PC-3 (cell line): ENCODE results near the gene PDCL3. TPM values are rescaled to one million over a fixed set of nuclear protein-coding genes. Genes with fewer than 3 reads are reported as not detected.

Experiments used
- ATAC-seq: fragments of 200-7000 bp; cut with Tn5 transposase; 2 replicates; pipeline ENCODE4 v1.9.1; 2020; ENCODE audit warnings: mild to moderate bottlenecking, moderate library complexity
- BruUV-seq: library from RNA; stranded (reverse); fragments of 400-500 nt; replicated peaks from 2 replicates; lab custom pipeline; 2021; lab: Mats Ljungman, UMichigan
- CTCF ChIA-PET: fragments of 300-600 bp; sonication (Branson Sonifier 250); formaldehyde crosslinking; loops from one replicate; lab custom pipeline; 2022; ENCODE audit warnings: antibody characterized with exemption; lab: Charles Lee
- POLR2A ChIA-PET: fragments of 300-600 bp; sonication (Branson Sonifier 250); formaldehyde crosslinking; loops from one replicate; lab custom pipeline; 2022; ENCODE audit warnings: antibody characterized with exemption; ENCODE audit not compliant: unreplicated experiment; lab: Charles Lee
- DNase-seq: peaks from one replicate; pipeline ENCODE4 v3.0.0-alpha.2; 2015
- H2AFZ ChIP-seq: fragments of 300-600 bp; sonication (generic); 2 replicates; pipeline ENCODE4 v1.6.0; 2016; ENCODE audit warnings: antibody characterized with exemption, low read length
- H3F3A ChIP-seq: fragments of 300-600 bp; sonication (generic); one replicate; pipeline ENCODE4 v1.6.0; 2017; ENCODE audit warnings: antibody characterized with exemption, low read length, control low read depth, mild to moderate bottlenecking; ENCODE audit not compliant: unreplicated experiment
- H3K27ac ChIP-seq: fragments of 300-600 bp; sonication (generic); 2 replicates; pipeline ENCODE4 v1.5.1; 2016; ENCODE audit warnings: mild to moderate bottlenecking, low read length
- H3K27me3 ChIP-seq: fragments of 300-600 bp; sonication (generic); 2 replicates; pipeline ENCODE4 v1.6.1; 2016; ENCODE audit warnings: low read length, mixed read lengths
- H3K36me3 ChIP-seq: fragments of 300-600 bp; sonication (generic); 2 replicates; pipeline ENCODE4 v1.6.1; 2016; ENCODE audit warnings: low read depth, mixed run types, low read length, mixed read lengths
- H3K4me1 ChIP-seq: fragments of 300-600 bp; sonication (generic); 2 replicates; pipeline ENCODE4 v1.5.1; 2016; ENCODE audit warnings: low read length; ENCODE audit not compliant: insufficient read depth
- H3K4me2 ChIP-seq: fragments of 300-600 bp; sonication (generic); 2 replicates; pipeline ENCODE4 v1.6.0; 2016; ENCODE audit warnings: low read length
- H3K4me3 ChIP-seq: fragments of 300-600 bp; sonication (generic); 2 replicates; pipeline ENCODE4 v1.5.1; 2016; ENCODE audit warnings: mild to moderate bottlenecking, low read length, mixed read lengths
- H3K79me2 ChIP-seq: fragments of 300-600 bp; sonication (generic); 2 replicates; pipeline ENCODE4 v1.6.1; 2017; ENCODE audit warnings: low read length, mixed read lengths
- H3K9ac ChIP-seq: fragments of 300-600 bp; sonication (generic); 2 replicates; pipeline ENCODE4 v1.6.0; 2016; ENCODE audit warnings: mild to moderate bottlenecking, low read length
- H3K9me2 ChIP-seq: fragments of 300-600 bp; sonication (generic); replicated peaks from 2 replicates; pipeline ENCODE4 v1.6.1; 2016; ENCODE audit warnings: mixed run types, low read length, mixed read lengths
- H3K9me3 ChIP-seq: fragments of 300-600 bp; sonication (generic); 2 replicates; pipeline ENCODE4 v1.6.1; 2016; ENCODE audit warnings: low read length, mixed read lengths
- H4K20me1 ChIP-seq: fragments of 300-600 bp; sonication (generic); 2 replicates; pipeline ENCODE4 v1.6.1; 2016; ENCODE audit warnings: low read length, mixed read lengths
- CTCF ChIP-seq: fragments of 300-600 bp; sonication (generic); conservative IDR thresholded peaks from 2 replicates; pipeline ENCODE4 v1.5.1; 2017; ENCODE audit warnings: antibody characterized with exemption, low read depth, mild to moderate bottlenecking, low read length
- EZH2 ChIP-seq: fragments of 300-600 bp; sonication (generic); IDR thresholded peaks from one replicate; pipeline ENCODE4 v1.6.1; 2017; ENCODE audit warnings: antibody characterized with exemption, mild to moderate bottlenecking, low read length; ENCODE audit not compliant: unreplicated experiment
- EZH2phosphoT487 ChIP-seq: fragments of 300-600 bp; sonication (generic); IDR thresholded peaks from 2 replicates; pipeline ENCODE4 v1.6.1; 2018; ENCODE audit warnings: mild to moderate bottlenecking, antibody characterized with exemption, low read length, borderline replicate concordance
- intact Hi-C: fragments of 100-400 bp; cut with micrococcal nuclease; formaldehyde crosslinking; loops from 2 replicates; pipeline ENCODE4 v1.9.0; 2023
- total RNA-seq: library from RNA; depleted of rRNA; stranded (reverse); fragments of >200 nt; gene quantifications from 2 replicates; pipeline ENCODE4 v1.2.3, GENCODE V29; 2014

Gene PDCL3
- total RNA-seq, 1 experiment from 2014 or later, result 27.2 TPM

GRCh38 chr2:100611079-100612029 is 48.6 kb downstream of the PDCL3 start:
- intact Hi-C loops, result loop anchor here (2.0 to 5.0 kb wide), 2 partner anchors 106 to 207 kb away; no protein-coding TSS in a partner anchor
- ATAC-seq (no peak), DNase-seq (no peak)
- H4K20me1 ChIP-seq, result no peaks in the 10 kb centered on the region
- no peak overlapping the region for H3K4me3 ChIP-seq
- H3K9ac ChIP-seq, result no peak overlapping the region
- TF ChIP-seq EZH2 (no peak), EZH2phosphoT487 (no peak), CTCF (no peak)
- no peak overlapping the region for H3K27ac ChIP-seq
- H3K9me3 ChIP-seq, result no peaks in the 10 kb centered on the region
- no peak overlapping the region for H3K4me2 ChIP-seq
- H3F3A ChIP-seq, result no peaks in the 10 kb centered on the region
- POLR2A ChIA-PET, result no interaction called here
- H3K9me2 ChIP-seq, result no peaks in the 10 kb centered on the region
- H2AFZ ChIP-seq, result no peak overlapping the region
- BruUV-seq, result no TSS peak
- no peaks in the 10 kb centered on the region for H3K79me2 ChIP-seq
- H3K4me1 ChIP-seq, result peaks cover 4% of the 10 kb centered on the region; the same call in 1 of the 2 replicates
- no peaks in the 10 kb centered on the region for H3K36me3 ChIP-seq
- no peaks in the 10 kb centered on the region for H3K27me3 ChIP-seq
- CTCF ChIA-PET, result interaction anchor here (1.2 to 1.6 kb wide), 3 partner anchors 151 to 292 kb away, joined by 3 to 10 read pairs (median 8); no protein-coding TSS in a partner anchor

GRCh38 chr2:100612388-100613000 is 49.7 kb downstream of the PDCL3 start:
- H3K27me3 ChIP-seq, result no peaks in the 10 kb centered on the region
- no TSS peak for BruUV-seq
- no peaks in the 10 kb centered on the region for H3K9me2 ChIP-seq
- H3K4me1 ChIP-seq, result no peaks in the 10 kb centered on the region
- no peak overlapping the region for H3K9ac ChIP-seq
- no peak for ATAC-seq
- H4K20me1 ChIP-seq, result no peaks in the 10 kb centered on the region
- ChIA-PET CTCF (no interaction called here), POLR2A (no interaction called here)
- H3K27ac ChIP-seq, result no peak overlapping the region
- no peaks in the 10 kb centered on the region for H3K36me3 ChIP-seq
- DNase-seq, result no peak
- intact Hi-C loops, result loop anchor here (5.0 kb wide), 1 partner anchor 105 kb away; no protein-coding TSS in a partner anchor
- H3K4me3 ChIP-seq, result no peak overlapping the region
- no peaks in the 10 kb centered on the region for H3K79me2 ChIP-seq
- H3K9me3 ChIP-seq, result no peaks in the 10 kb centered on the region
- H3F3A ChIP-seq, result no peaks in the 10 kb centered on the region
- no peak for TF ChIP-seq EZH2phosphoT487
- no peak for TF ChIP-seq EZH2
- H3K4me2 ChIP-seq, result no peak overlapping the region
- H2AFZ ChIP-seq, result no peak overlapping the region

GRCh38 chr2:100613719-100614118 is 50.9 kb downstream of the PDCL3 start:
- ChIA-PET POLR2A (no interaction called here), CTCF (no interaction called here)
- Histone ChIP-seq H3K4me3 (no peak overlapping the region), H3K27ac (no peak overlapping the region), H3K9me2 (no peaks in the 10 kb centered on the region), H3K4me1 (no peaks in the 10 kb centered on the region), H3K36me3 (no peaks in the 10 kb centered on the region), H3K4me2 (no peak overlapping the region), H4K20me1 (no peaks in the 10 kb centered on the region), H3F3A (no peaks in the 10 kb centered on the region), H3K79me2 (no peaks in the 10 kb centered on the region), H3K27me3 (no peaks in the 10 kb centered on the region), H3K9me3 (no peaks in the 10 kb centered on the region), H3K9ac (no peak overlapping the region), H2AFZ (no peak overlapping the region)
- intact Hi-C loops, result loop anchor here (5.0 kb wide), 1 partner anchor 104 kb away; no protein-coding TSS in a partner anchor
- BruUV-seq, result no TSS peak
- DNase-seq (no peak), ATAC-seq (no peak)
- TF ChIP-seq CTCF (no peak), EZH2phosphoT487 (no peak), EZH2 (no peak)
